HepG2 (cell line): ENCODE measurements around the gene HDLBP. TPM values are rescaled to one million over a fixed set of nuclear protein-coding genes. Genes with fewer than 3 reads are reported as not detected.

Experiments used
- ATAC-seq: fragments of 200-7000 bp; cut with Tn5 transposase; 3 replicates; pipeline ENCODE4 v1.9.1; 2020; ENCODE audit warnings: mild to moderate bottlenecking, moderate library complexity
- BruUV-seq: library from RNA; stranded (reverse); fragments of 400-500 nt; replicated peaks from 2 replicates; lab custom pipeline; 2021; lab: Mats Ljungman, UMichigan
- CTCF ChIA-PET: fragments of 300-600 bp; formaldehyde crosslinking; extraction: SDS; loops from one replicate; lab custom pipeline; 2021; ENCODE audit warnings: low total read pairs, inconsistent platforms, low intra/inter-chr PET ratio; lab: Yijun Ruan, JAX
- POLR2A ChIA-PET: fragments of 350-600 bp; sonication (Branson Sonifier 250); formaldehyde crosslinking; loops from one replicate; lab custom pipeline; 2020; ENCODE audit warnings: antibody characterized with exemption, inconsistent platforms; lab: Yijun Ruan, JAX
- DNase-seq: peaks from one replicate; pipeline ENCODE4 v3.0.0-alpha.2; 2015; ENCODE audit warnings: low spot score
- FAIRE-seq: peaks from 3 replicates; lab custom pipeline; 2011; peaks lifted over from hg19 to GRCh38; lab: Jason Lieb, UNC
- H2AFZ ChIP-seq: one replicate; pipeline ENCODE4 v1.6.1; 2011; ENCODE audit warnings: low read length, inconsistent platforms
- H3K27ac ChIP-seq: fragments of 300-600 bp; 3 replicates; pipeline ENCODE4 v1.8.0; 2011; ENCODE audit warnings: mixed run types, mild to moderate bottlenecking, mixed read lengths, low read length, inconsistent platforms; ENCODE audit not compliant: insufficient read depth; ENCODE audit errors: extremely low read length
- H3K27me3 ChIP-seq, 2 experiments: fragments of 200-600 bp in 1 of 2; 2 replicates in 1 of 2; 3 replicates in 1 of 2; pipeline versions ENCODE4 v1.6.0 to v1.8.0; 2011; ENCODE audit warnings: low read length in 2 of 2, mild to moderate bottlenecking in 2 of 2, moderate library complexity in 2 of 2, inconsistent platforms in 1 of 2; ENCODE audit not compliant: insufficient read depth in 2 of 2, control insufficient read depth in 1 of 2
- H3K36me3 ChIP-seq, 2 experiments: fragments of 200-600 bp in 1 of 2; replicated peaks in 1 of 2; 2 replicates in 1 of 2; 3 replicates in 1 of 2; pipeline versions ENCODE4 v1.5.1 to v1.8.0; 2011; ENCODE audit warnings: low read length in 2 of 2, inconsistent platforms in 1 of 2; ENCODE audit not compliant: insufficient read depth in 2 of 2, control insufficient read depth in 1 of 2
- H3K4me1 ChIP-seq: 2 replicates; pipeline ENCODE4 v1.5.1; 2012; ENCODE audit warnings: low read length, inconsistent platforms; ENCODE audit not compliant: insufficient read depth
- H3K4me2 ChIP-seq: 2 replicates; pipeline ENCODE4 v1.6.0; 2011; ENCODE audit warnings: low read depth, low read length, inconsistent platforms
- H3K4me3 ChIP-seq, 3 experiments: fragments of 200-600 bp in 1 of 3; sonication (generic), shearing (Covaris generic) in 1 of 3; replicated peaks in 1 of 3; 2 replicates each; pipeline ENCODE4 v1.5.1; 2011 to 2016; ENCODE audit warnings: low read length in 3 of 3, inconsistent platforms in 2 of 3, low read depth in 2 of 3, mild to moderate bottlenecking in 2 of 3, control low read depth in 1 of 3, mixed read lengths in 1 of 3; ENCODE audit not compliant: insufficient read depth in 1 of 3
- H3K79me2 ChIP-seq: one replicate; pipeline ENCODE4 v1.6.1; 2011; ENCODE audit warnings: low read length, inconsistent platforms; ENCODE audit not compliant: insufficient read depth
- H3K9ac ChIP-seq: 2 replicates; pipeline ENCODE4 v1.6.0; 2011; ENCODE audit warnings: mild to moderate bottlenecking, low read depth, low read length, inconsistent platforms; ENCODE audit not compliant: insufficient read depth
- H3K9me3 ChIP-seq: 2 replicates; pipeline ENCODE4 v1.5.1; 2012; ENCODE audit warnings: mild to moderate bottlenecking, low read length
- H4K20me1 ChIP-seq: 2 replicates; pipeline ENCODE4 v1.6.0; 2011; ENCODE audit warnings: inconsistent platforms, mild to moderate bottlenecking, low read length, moderate library complexity; ENCODE audit not compliant: insufficient read depth
- HNF1A ChIP-seq, 2 experiments: sonication (generic) in 1 of 2; formaldehyde crosslinking in 1 of 2; IDR thresholded peaks; 2 replicates each; pipeline versions ENCODE4 v1.4.0 to v1.6.1; 2016 to 2020; ENCODE audit warnings: borderline replicate concordance in 1 of 2, low read depth in 1 of 2, mild to moderate bottlenecking in 1 of 2, missing genetic modification reagents in 1 of 2
- IKZF5 ChIP-seq: IDR thresholded peaks from 2 replicates; pipeline ENCODE4 v1.6.1; 2018; ENCODE audit warnings: missing genetic modification reagents, mild to moderate bottlenecking, missing compliant biosample characterization
- ZNF143 ChIP-seq: sonication (generic); formaldehyde crosslinking; IDR thresholded peaks from 2 replicates; pipeline ENCODE4 v1.4.0; 2020; ENCODE audit warnings: missing genetic modification reagents
- ZNF572 ChIP-seq: sonication (generic); formaldehyde crosslinking; IDR thresholded peaks from 2 replicates; pipeline ENCODE4 v1.5.1; 2020; ENCODE audit warnings: mild to moderate bottlenecking, missing genetic modification reagents
- ZNF724P ChIP-seq: sonication (generic); formaldehyde crosslinking; IDR thresholded peaks from 2 replicates; pipeline ENCODE4 v1.8.0; 2022; ENCODE audit warnings: missing genetic modification reagents, borderline replicate concordance
- WGBS: methylation state at CpG from one replicate; pipeline ENCODE4 v1.1.6; 2017; ENCODE audit warnings: low lambda C conversion rate; 5-methylcytosine and 5-hydroxymethylcytosine counted together
- in situ Hi-C: cut with HindIII; loops from 2 replicates; pipeline ENCODE4 v1.10.0; 2017; ENCODE audit warnings: low pct_unique_long_range_greater_than_20kb; ENCODE audit not compliant: extremely low pct_ligation_motif_present
- intact Hi-C: fragments of 100-400 bp; cut with micrococcal nuclease; formaldehyde crosslinking; loops from one replicate; pipeline ENCODE4 v1.10.0; 2022; ENCODE audit not compliant: unreplicated experiment
- polyA plus RNA-seq, 8 experiments: library from polyadenylated mRNA; depleted of rRNA in 3 of 8; stranded (reverse) in 7 of 8; unstranded in 1 of 8; fragments of >200 nt; fragmentation: Illumina TruSeq in 4 of 8; extraction: Trizol in 4 of 8; gene quantifications; 2 replicates each; pipeline versions ENCODE4 v1.2.1 to v1.2.3, GENCODE V29; 2011 to 2016; ENCODE audit warnings: low read depth in 4 of 8, missing spikeins in 1 of 8, mixed read lengths in 1 of 8; ENCODE audit not compliant: insufficient read depth in 1 of 8
- total RNA-seq, 5 experiments: library from RNA; depleted of rRNA; stranded (reverse); fragments of >200 nt; fragmentation: Illumina TruSeq; extraction: Trizol; gene quantifications; 2 replicates each; pipeline ENCODE4 v1.2.3, GENCODE V29; 2016; ENCODE audit warnings: low read depth in 1 of 5

The HDLBP gene
- total and polyA plus RNA-seq, 2 of the 13 experiments (the other 11 are each of a cell fraction or from before 2014, with no cell fraction given): 464 to 707 TPM

- TF ChIP-seq HNF1A (IDR thresholded peaks at IDR 0.05; ENCODE audit: low read depth): no peak
- TF ChIP-seq HNF1A (CRISPR knock-in tag; IDR thresholded peaks at IDR 0.05; ENCODE audit: borderline replicate concordance): no peak
- no peak for TF ChIP-seq ZNF143 (CRISPR knock-in tag)
- no peak for TF ChIP-seq IKZF5 (CRISPR knock-in tag)
Measured at GRCh38 chr2:241256168-241256545, 59.3 kb downstream of the HDLBP start (continued).

GRCh38 chr2:241255542-241256167 is 59.8 kb downstream of the HDLBP start:
- 88% methylated on average over 13 of the region's 13 CpGs for WGBS
- POLR2A ChIA-PET: interaction anchor here (1.2 kb wide), 1 partner anchor 59 kb away, joined by 4 read pairs; the partner anchor contains the start of genes HDLBP and SEPTIN2
- H4K20me1 ChIP-seq: peaks cover 52% of the 10 kb centered on the region
- DNase-seq (no peak), FAIRE-seq (no peak), ATAC-seq (peak; percentile 7; the same call in 2 of the 3 replicates)
- no peak overlapping the region for H3K4me2 ChIP-seq
- in situ Hi-C loops (no loop called here), intact Hi-C loops (no loop called here)
- H3K9ac ChIP-seq: no peak overlapping the region
- CTCF ChIA-PET: no interaction called here
- peaks cover 34% of the 10 kb centered on the region for H3K79me2 ChIP-seq
- no peaks in the 10 kb centered on the region for H3K27me3 ChIP-seq
- no peaks in the 10 kb centered on the region for H3K9me3 ChIP-seq
- H3K4me1 ChIP-seq: peaks cover 26% of the 10 kb centered on the region
- no peak overlapping the region for H3K4me3 ChIP-seq
- peaks cover 64 to 95% of the 10 kb centered on the region in 2 experiments for H3K36me3 ChIP-seq
- TF ChIP-seq ZNF724P: 0 out of 2 replicates have a peak, but pooled peaks have one; percentile 29
- TF ChIP-seq ZNF572 (CRISPR knock-in tag): no peak
- H2AFZ ChIP-seq: no peak overlapping the region
- peak overlapping the region; percentile 26 for H3K27ac ChIP-seq
- BruUV-seq: TSS peak; percentile 3
